NB4 (cell line): ENCODE measurements around the gene DCDC2B.

Experiments used
- CTCF ChIP-seq: IDR thresholded peaks from one replicate; pipeline ENCODE4 v1.5.1; 2012; ENCODE audit warnings: low read depth, low read length
- POLR2A ChIP-seq: IDR thresholded peaks from 2 replicates; pipeline ENCODE4 v1.6.1; 2011; ENCODE audit warnings: mild to moderate bottlenecking; ENCODE audit not compliant: insufficient read length; ENCODE audit errors: extremely low read depth

GRCh38 chr1:32239337-32239736 lies 30.4 kb downstream of the DCDC2B start:
- no peak for TF ChIP-seq POLR2A
- no peak for TF ChIP-seq CTCF
